Measurements from ENCODE around the gene TSC22D4.
A peak's percentile ranks its signal among the peaks of the same experiment; 100 is the strongest.

The TSC22D4 gene

GRCh38 chr7:100469227-100470044 is 9.6 kb downstream of the TSC22D4 start:
- Histone ChIP-seq H3K27ac (ENCODE audit: low read length) (no peak overlapping the region), H3K4me1 (ENCODE audit: control insufficient read depth in 1 of 2, insufficient read depth in 2 of 2, low read length in 2 of 2) (peaks cover 3 to 51% of the 10 kb centered on the region in 2 donors), H3K9me3 (ENCODE audit: control insufficient read depth in 1 of 2, low read length in 2 of 2) (no peaks in the 10 kb centered on the region), H3K36me3 (ENCODE audit: control insufficient read depth in 1 of 2, insufficient read depth in 2 of 2, low read length in 2 of 2) (peaks cover 8 to 19% of the 10 kb centered on the region in 2 donors), H3K4me3 (ENCODE audit: low read depth in 1 of 2, low read length in 2 of 2) (no peak overlapping the region), H3K27me3 (ENCODE audit: low read depth, low read length) (no peaks in the 10 kb centered on the region)

GRCh38 chr7:100467638-100468373 is 11.2 kb downstream of the TSC22D4 start:
- Histone ChIP-seq H3K4me1 (ENCODE audit: control insufficient read depth in 1 of 2, insufficient read depth in 2 of 2, low read length in 2 of 2) (peaks cover 0 to 43% of the 10 kb centered on the region in 2 donors), H3K27ac (ENCODE audit: low read length) (no peak overlapping the region), H3K36me3 (ENCODE audit: control insufficient read depth in 1 of 2, insufficient read depth in 2 of 2, low read length in 2 of 2) (peaks cover under 1 to 15% of the 10 kb centered on the region in 2 donors), H3K27me3 (ENCODE audit: low read depth, low read length) (no peaks in the 10 kb centered on the region), H3K9me3 (ENCODE audit: control insufficient read depth in 1 of 2, low read length in 2 of 2) (no peaks in the 10 kb centered on the region), H3K4me3 (ENCODE audit: low read depth in 1 of 2, low read length in 2 of 2) (no peak overlapping the region)

- Histone ChIP-seq H3K36me3 (ENCODE audit: control insufficient read depth in 1 of 2, insufficient read depth in 2 of 2, low read length in 2 of 2) (peaks cover 0 to 13% of the 10 kb centered on the region in 2 donors), H3K27me3 (ENCODE audit: low read depth, low read length) (no peaks in the 10 kb centered on the region), H3K27ac (ENCODE audit: low read length) (no peak overlapping the region), H3K4me3 (ENCODE audit: low read depth in 1 of 2, low read length in 2 of 2) (peak overlapping the region in 1 of 2 donors; percentile 14), H3K4me1 (ENCODE audit: control insufficient read depth in 1 of 2, insufficient read depth in 2 of 2, low read length in 2 of 2) (peaks cover 0 to 37% of the 10 kb centered on the region in 2 donors), H3K9me3 (ENCODE audit: control insufficient read depth in 1 of 2, low read length in 2 of 2) (no peaks in the 10 kb centered on the region)
Measured at GRCh38 chr7:100466653-100467605, 12.1 kb downstream of the TSC22D4 start.

- no peak overlapping the region for H3K4me3 ChIP-seq (ENCODE audit: low read depth in 1 of 2, low read length in 2 of 2)
- no peaks in the 10 kb centered on the region for H3K27me3 ChIP-seq (ENCODE audit: low read depth, low read length)
- no peaks in the 10 kb centered on the region for H3K9me3 ChIP-seq (ENCODE audit: control insufficient read depth in 1 of 2, low read length in 2 of 2)
- peaks cover 0 to 15% of the 10 kb centered on the region in 2 donors for H3K36me3 ChIP-seq (ENCODE audit: control insufficient read depth in 1 of 2, insufficient read depth in 2 of 2, low read length in 2 of 2)
- H3K4me1 ChIP-seq (ENCODE audit: control insufficient read depth in 1 of 2, insufficient read depth in 2 of 2, low read length in 2 of 2) = peaks cover 0 to 34% of the 10 kb centered on the region in 2 donors
- H3K27ac ChIP-seq (ENCODE audit: low read length) = no peak overlapping the region
Measured at GRCh38 chr7:100465702-100466311, 13.2 kb downstream of the TSC22D4 start.

- no peaks in the 10 kb centered on the region for H3K9me3 ChIP-seq (ENCODE audit: control insufficient read depth in 1 of 2, low read length in 2 of 2)
- H3K36me3 ChIP-seq (ENCODE audit: control insufficient read depth in 1 of 2, insufficient read depth in 2 of 2, low read length in 2 of 2) = peaks cover 0 to 15% of the 10 kb centered on the region in 2 donors
- peaks cover 0 to 34% of the 10 kb centered on the region in 2 donors for H3K4me1 ChIP-seq (ENCODE audit: control insufficient read depth in 1 of 2, insufficient read depth in 2 of 2, low read length in 2 of 2)
- H3K4me3 ChIP-seq (ENCODE audit: low read depth in 1 of 2, low read length in 2 of 2) = no peak overlapping the region
- H3K27ac ChIP-seq (ENCODE audit: low read length) = no peak overlapping the region
- H3K27me3 ChIP-seq (ENCODE audit: low read depth, low read length) = no peaks in the 10 kb centered on the region
Measured at GRCh38 chr7:100465299-100465698, 13.7 kb downstream of the TSC22D4 start.

- H3K27ac ChIP-seq (ENCODE audit: low read length) = no peak overlapping the region
- peaks cover 0 to 15% of the 10 kb centered on the region in 2 donors for H3K36me3 ChIP-seq (ENCODE audit: control insufficient read depth in 1 of 2, insufficient read depth in 2 of 2, low read length in 2 of 2)
- no peaks in the 10 kb centered on the region for H3K9me3 ChIP-seq (ENCODE audit: control insufficient read depth in 1 of 2, low read length in 2 of 2)
- H3K4me1 ChIP-seq (ENCODE audit: control insufficient read depth in 1 of 2, insufficient read depth in 2 of 2, low read length in 2 of 2) = peaks cover 0 to 34% of the 10 kb centered on the region in 2 donors
- no peaks in the 10 kb centered on the region for H3K27me3 ChIP-seq (ENCODE audit: low read depth, low read length)
- H3K4me3 ChIP-seq (ENCODE audit: low read depth in 1 of 2, low read length in 2 of 2) = no peak overlapping the region
Measured at GRCh38 chr7:100464791-100465190, 14.2 kb downstream of the TSC22D4 start.

- H3K4me3 ChIP-seq (ENCODE audit: low read depth in 1 of 2, low read length in 2 of 2) = no peak within 1 kb of the TSS
- no peak within 1 kb of the TSS for H3K27ac ChIP-seq (ENCODE audit: low read length)
- H3K9me3 ChIP-seq (ENCODE audit: control insufficient read depth in 1 of 2, low read length in 2 of 2) = no peaks in the 10 kb centered on the region
- H3K27me3 ChIP-seq (ENCODE audit: low read depth, low read length) = no peaks in the 10 kb centered on the region
- peaks cover 0 to 28% of the 10 kb centered on the region in 2 donors for H3K4me1 ChIP-seq (ENCODE audit: control insufficient read depth in 1 of 2, insufficient read depth in 2 of 2, low read length in 2 of 2)
- H3K36me3 ChIP-seq (ENCODE audit: control insufficient read depth in 1 of 2, insufficient read depth in 2 of 2, low read length in 2 of 2) = peaks cover 0 to 18% of the 10 kb centered on the region in 2 donors
Measured at GRCh38 chr7:100464210-100464660, 14.8 kb downstream of the TSC22D4 start, which contains the start of gene SPACDR. TSS of gene SPACDR (minus strand) at chr7:100464260. CDS start at chr7:100464025, 235 bp downstream.

- Histone ChIP-seq H3K27me3 (ENCODE audit: low read depth, low read length) (no peaks in the 10 kb centered on the region), H3K27ac (ENCODE audit: low read length) (no peak overlapping the region), H3K4me3 (ENCODE audit: low read depth in 1 of 2, low read length in 2 of 2) (no peak overlapping the region), H3K36me3 (ENCODE audit: control insufficient read depth in 1 of 2, insufficient read depth in 2 of 2, low read length in 2 of 2) (peaks cover 0 to 15% of the 10 kb centered on the region in 2 donors), H3K9me3 (ENCODE audit: control insufficient read depth in 1 of 2, low read length in 2 of 2) (no peaks in the 10 kb centered on the region), H3K4me1 (ENCODE audit: control insufficient read depth in 1 of 2, insufficient read depth in 2 of 2, low read length in 2 of 2) (no peaks in the 10 kb centered on the region)
Measured at GRCh38 chr7:100457033-100457432, 22.0 kb downstream of the TSC22D4 start.

GRCh38 chr7:100456562-100456961 is 22.5 kb downstream of the TSC22D4 start:
- H3K36me3 ChIP-seq (ENCODE audit: control insufficient read depth in 1 of 2, insufficient read depth in 2 of 2, low read length in 2 of 2) = peaks cover 0 to 15% of the 10 kb centered on the region in 2 donors
- H3K27ac ChIP-seq (ENCODE audit: low read length) = no peak overlapping the region
- no peaks in the 10 kb centered on the region for H3K4me1 ChIP-seq (ENCODE audit: control insufficient read depth in 1 of 2, insufficient read depth in 2 of 2, low read length in 2 of 2)
- no peak overlapping the region for H3K4me3 ChIP-seq (ENCODE audit: low read depth in 1 of 2, low read length in 2 of 2)
- H3K9me3 ChIP-seq (ENCODE audit: control insufficient read depth in 1 of 2, low read length in 2 of 2) = no peaks in the 10 kb centered on the region
- no peaks in the 10 kb centered on the region for H3K27me3 ChIP-seq (ENCODE audit: low read depth, low read length)

GRCh38 chr7:100455206-100455605 is 23.8 kb downstream of the TSC22D4 start:
- Histone ChIP-seq H3K36me3 (ENCODE audit: control insufficient read depth in 1 of 2, insufficient read depth in 2 of 2, low read length in 2 of 2) (peaks cover 0 to 11% of the 10 kb centered on the region in 2 donors), H3K27me3 (ENCODE audit: low read depth, low read length) (no peaks in the 10 kb centered on the region), H3K4me3 (ENCODE audit: low read depth in 1 of 2, low read length in 2 of 2) (no peak overlapping the region), H3K9me3 (ENCODE audit: control insufficient read depth in 1 of 2, low read length in 2 of 2) (no peaks in the 10 kb centered on the region), H3K4me1 (ENCODE audit: control insufficient read depth in 1 of 2, insufficient read depth in 2 of 2, low read length in 2 of 2) (no peaks in the 10 kb centered on the region), H3K27ac (ENCODE audit: low read length) (no peak overlapping the region)

All from muscle layer of duodenum (tissue), 2 donors.